ENCODE measurements around the gene ZNF362. TPM values are rescaled to one million over a fixed set of nuclear protein-coding genes. Genes with fewer than 3 reads are reported as not detected.
"Not testable (repeated sequence)": the region's sequence is repeated elsewhere in the genome, so short reads cannot be mapped to it uniquely, and the experiment has no call there.

ZNF362 gene
- total RNA-seq, 2 experiments from 2014 or later = 10.2 to 11.7 TPM

DNA sequence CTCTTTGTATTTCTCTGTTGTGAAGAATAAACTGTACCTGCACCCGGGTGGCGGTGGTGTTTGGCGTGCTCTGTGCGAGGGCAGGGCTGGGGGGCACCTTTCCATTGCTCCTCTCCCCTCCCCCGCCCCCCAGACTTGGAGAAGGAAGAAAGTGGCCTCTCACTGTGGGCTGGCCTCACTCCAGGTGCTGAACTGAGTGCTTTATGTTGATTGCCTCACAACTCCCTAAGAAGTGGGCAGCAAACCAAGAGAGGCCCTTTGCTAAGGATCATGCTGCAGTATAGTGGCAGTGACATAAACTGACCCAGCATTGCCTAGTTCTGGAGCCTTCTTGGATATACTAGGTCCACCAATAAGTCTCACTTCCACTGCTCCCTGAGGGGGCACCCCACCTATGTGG lies 44.4 kb downstream of the ZNF362 start:
- CTCF ChIA-PET = no interaction called here
- POLR2A ChIA-PET = no interaction called here
- intact Hi-C loops (cut with DNase I, micrococcal nuclease) = no loop called here

GRCh38 chr1:33301273-33301984 lies 45.1 kb downstream of the ZNF362 start:
- CTCF ChIA-PET = interaction anchor here (0.6 kb wide), 1 partner anchor 350 kb away, joined by 3 read pairs; no protein-coding TSS in a partner anchor
- DNase-seq (no peak), ATAC-seq (no peak)
- H3K27me3 Mint-ChIP-seq = peaks cover 8% of the 10 kb centered on the region
- POLR2A ChIA-PET = no interaction called here
- H3K4me3 Mint-ChIP-seq = no peak overlapping the region
- H3K27ac Mint-ChIP-seq = no peak overlapping the region
- intact Hi-C loops (cut with DNase I, micrococcal nuclease) = no loop called here
- H3K9me3 Mint-ChIP-seq (ENCODE audit: low read depth) = no peaks in the 10 kb centered on the region
- H3K36me3 Mint-ChIP-seq (ENCODE audit: low read depth) = peaks cover 1% of the 10 kb centered on the region
- H3K4me1 Mint-ChIP-seq = peaks cover 7% of the 10 kb centered on the region

More for the DNA sequence above, 44.4 kb downstream of the ZNF362 start:
- no peak overlapping the region for H3K27ac Mint-ChIP-seq
- DNase-seq (no peak), ATAC-seq (no peak)
- H3K27me3 Mint-ChIP-seq = peaks cover 1% of the 10 kb centered on the region
- H3K4me3 Mint-ChIP-seq = no peak overlapping the region
- peaks cover 6% of the 10 kb centered on the region for H3K36me3 Mint-ChIP-seq (ENCODE audit: low read depth)
- no peaks in the 10 kb centered on the region for H3K9me3 Mint-ChIP-seq (ENCODE audit: low read depth)
- peaks cover 7% of the 10 kb centered on the region for H3K4me1 Mint-ChIP-seq

DNA sequence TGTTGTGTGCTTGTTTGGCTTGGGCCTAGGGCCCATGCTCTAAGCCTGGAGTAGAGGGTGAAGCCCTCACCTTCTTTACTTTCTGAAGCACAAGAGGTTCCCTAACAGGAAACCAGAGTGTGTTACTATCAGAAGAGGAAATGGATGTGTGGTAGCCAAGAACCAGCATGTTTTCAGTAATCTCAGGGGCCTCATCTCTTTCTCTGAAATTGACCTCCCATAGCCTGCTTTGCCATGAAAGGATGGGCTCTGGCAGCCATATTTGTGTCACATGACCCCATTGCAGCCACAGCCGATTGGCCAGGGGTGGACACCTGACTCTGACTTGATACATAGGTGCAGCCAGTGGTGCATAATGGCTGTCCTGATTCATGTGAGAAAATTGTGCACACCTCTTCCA lies 46.0 kb downstream of the ZNF362 start:
- POLR2A ChIA-PET = no interaction called here
- Mint-ChIP-seq H3K9me3 (ENCODE audit: low read depth) (no peaks in the 10 kb centered on the region), H3K4me3 (no peak overlapping the region), H3K27ac (no peak overlapping the region), H3K4me1 (peaks cover 7% of the 10 kb centered on the region), H3K27me3 (peaks cover 10% of the 10 kb centered on the region), H3K36me3 (ENCODE audit: low read depth) (peaks cover 1% of the 10 kb centered on the region)
- peak; percentile 53 for ATAC-seq
- DNase-seq = peak; percentile 58
- CTCF ChIA-PET = interaction anchor here (1.3 kb wide), 1 partner anchor 310 kb away, joined by 3 read pairs; no protein-coding TSS in a partner anchor
- intact Hi-C loops (cut with DNase I, micrococcal nuclease) = no loop called here

DNA sequence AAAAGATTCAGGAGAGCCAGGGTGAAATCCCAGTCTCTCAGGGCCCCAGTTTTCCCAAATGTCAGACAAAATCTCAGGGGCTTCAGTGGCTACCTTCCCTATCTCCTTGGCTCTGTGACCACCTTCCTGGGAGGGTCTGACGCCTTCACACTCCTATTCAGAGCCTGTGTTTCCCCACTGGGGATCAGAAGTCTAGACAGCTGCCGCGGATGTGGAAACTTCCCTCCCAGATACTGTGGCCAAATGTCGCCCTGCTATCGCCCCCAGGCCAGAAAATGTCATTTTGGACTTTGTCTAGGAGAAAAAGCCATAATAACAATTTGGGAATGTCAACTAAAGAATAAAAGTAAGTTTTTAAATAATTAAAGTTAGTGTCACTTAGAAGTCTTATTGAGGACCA lies 48.7 kb downstream of the ZNF362 start:
- H3K27me3 Mint-ChIP-seq = peaks cover 10% of the 10 kb centered on the region
- no peak for DNase-seq
- H3K4me1 Mint-ChIP-seq = peaks cover 7% of the 10 kb centered on the region
- no peak overlapping the region for H3K27ac Mint-ChIP-seq
- POLR2A ChIA-PET = no interaction called here
- no peak overlapping the region for H3K4me3 Mint-ChIP-seq
- H3K9me3 Mint-ChIP-seq (ENCODE audit: low read depth) = no peaks in the 10 kb centered on the region
- CTCF ChIA-PET = interaction anchor here (0.8 to 1.8 kb wide), 4 partner anchors 8 to 26 kb away, joined by 3 to 17 read pairs (median 4); no protein-coding TSS in a partner anchor
- intact Hi-C loops (cut with DNase I, micrococcal nuclease) = no loop called here
- H3K36me3 Mint-ChIP-seq (ENCODE audit: low read depth) = peaks cover 1% of the 10 kb centered on the region
- ATAC-seq = no peak

GRCh38 chr1:33305816-33306652 lies 49.7 kb downstream of the ZNF362 start:
- CTCF ChIA-PET = interaction anchor here (0.6 to 1.8 kb wide), 5 partner anchors 9 to 168 kb away, joined by 3 to 17 read pairs (median 3); no protein-coding TSS in a partner anchor
- H3K9me3 Mint-ChIP-seq (ENCODE audit: low read depth) = no peaks in the 10 kb centered on the region
- H3K27ac Mint-ChIP-seq = no peak overlapping the region
- H3K27me3 Mint-ChIP-seq = peaks cover 10% of the 10 kb centered on the region
- ATAC-seq = no peak
- H3K4me3 Mint-ChIP-seq = no peak overlapping the region
- no peak for DNase-seq
- intact Hi-C loops (cut with DNase I, micrococcal nuclease) = no loop called here
- POLR2A ChIA-PET = no interaction called here
- peaks cover 1% of the 10 kb centered on the region for H3K36me3 Mint-ChIP-seq (ENCODE audit: low read depth)
- H3K4me1 Mint-ChIP-seq = peaks cover 7% of the 10 kb centered on the region

DNA sequence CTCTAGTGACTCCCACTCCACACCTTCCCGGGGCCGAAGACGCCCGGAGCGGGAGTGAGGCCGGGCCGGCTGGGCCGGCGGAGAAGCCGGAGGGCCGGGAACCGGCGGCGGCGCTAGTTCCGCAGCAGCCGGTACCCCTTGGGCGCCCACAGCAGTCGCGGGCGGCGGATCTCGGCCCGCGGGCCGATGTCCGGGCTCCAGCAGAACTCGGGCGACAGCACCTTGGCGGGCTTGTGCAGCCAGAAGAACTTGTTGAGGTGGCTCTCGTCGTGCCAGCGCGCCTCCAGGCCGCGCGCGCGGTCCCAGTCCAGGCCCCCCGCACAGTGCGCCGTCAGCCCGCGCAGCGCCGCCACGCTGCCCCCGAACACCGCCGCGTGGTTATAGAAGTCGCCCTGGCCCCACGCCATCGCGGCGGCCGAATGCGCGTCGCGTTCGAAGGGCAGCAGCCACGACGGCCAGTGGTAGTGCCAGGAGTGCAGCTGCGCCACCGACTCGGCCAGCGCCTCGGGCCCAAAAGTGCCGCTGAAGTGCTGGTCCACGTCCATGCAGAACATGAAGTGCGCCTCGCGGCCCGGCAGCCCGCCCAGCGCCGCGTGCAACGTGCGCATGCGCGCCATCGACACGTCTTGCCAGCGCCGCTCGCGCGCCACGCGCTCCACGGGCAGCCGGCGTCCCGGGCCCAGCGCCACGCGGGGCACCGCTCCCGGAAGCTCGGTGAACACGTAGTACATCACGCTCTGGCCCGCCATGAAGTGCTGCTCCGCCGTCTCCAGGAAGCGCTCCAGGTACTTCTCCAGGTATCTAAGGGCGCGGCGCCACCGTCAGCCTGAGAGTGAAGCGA lies 50.6 kb downstream of the ZNF362 start:
- ChIA-PET CTCF (interaction anchor here (0.6 to 1.8 kb wide), 4 partner anchors 10 to 167 kb away, joined by 3 to 17 read pairs (median 4); no protein-coding TSS in a partner anchor), POLR2A (no interaction called here)
- ATAC-seq (no peak), DNase-seq (peak; percentile 21)
- no peak overlapping the region for H3K4me3 Mint-ChIP-seq
- peaks cover 10% of the 10 kb centered on the region for H3K27me3 Mint-ChIP-seq
- no peaks in the 10 kb centered on the region for H3K36me3 Mint-ChIP-seq (ENCODE audit: low read depth)
- intact Hi-C loops (cut with DNase I, micrococcal nuclease) = no loop called here
- H3K4me1 Mint-ChIP-seq = peaks cover 7% of the 10 kb centered on the region
- H3K9me3 Mint-ChIP-seq (ENCODE audit: low read depth) = no peaks in the 10 kb centered on the region
- H3K27ac Mint-ChIP-seq = no peak overlapping the region

DNA sequence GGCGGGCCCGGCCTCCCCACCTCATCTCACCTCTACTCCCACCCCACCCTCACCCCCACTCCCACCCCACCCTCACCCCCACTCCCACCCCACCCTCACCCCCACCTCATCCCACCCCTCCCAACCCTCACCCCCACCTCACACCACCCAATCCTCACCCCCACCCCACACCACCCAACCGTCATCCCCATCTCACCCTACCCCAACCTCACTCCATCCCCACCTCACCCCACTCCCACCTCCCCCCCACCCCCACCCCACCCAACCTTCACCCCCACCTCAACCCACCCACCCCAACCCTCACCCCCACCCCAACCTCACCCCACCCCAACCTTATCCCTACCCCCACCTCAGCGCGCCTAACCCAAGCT lies 51.2 kb downstream of the ZNF362 start:
- no peaks in the 10 kb centered on the region for H3K36me3 Mint-ChIP-seq (ENCODE audit: low read depth)
- CTCF ChIA-PET = interaction anchor here (0.8 kb wide), 1 partner anchor 10 kb away, joined by 3 read pairs; no protein-coding TSS in a partner anchor
- H3K4me1 Mint-ChIP-seq = peaks cover 2% of the 10 kb centered on the region
- H3K4me3 Mint-ChIP-seq = no peak overlapping the region
- ATAC-seq (no peak), DNase-seq (no peak)
- no peak overlapping the region for H3K27ac Mint-ChIP-seq
- intact Hi-C loops (cut with DNase I, micrococcal nuclease) = no loop called here
- peaks cover 10% of the 10 kb centered on the region for H3K27me3 Mint-ChIP-seq
- H3K9me3 Mint-ChIP-seq (ENCODE audit: low read depth) = no peaks in the 10 kb centered on the region
- POLR2A ChIA-PET = no interaction called here

DNA sequence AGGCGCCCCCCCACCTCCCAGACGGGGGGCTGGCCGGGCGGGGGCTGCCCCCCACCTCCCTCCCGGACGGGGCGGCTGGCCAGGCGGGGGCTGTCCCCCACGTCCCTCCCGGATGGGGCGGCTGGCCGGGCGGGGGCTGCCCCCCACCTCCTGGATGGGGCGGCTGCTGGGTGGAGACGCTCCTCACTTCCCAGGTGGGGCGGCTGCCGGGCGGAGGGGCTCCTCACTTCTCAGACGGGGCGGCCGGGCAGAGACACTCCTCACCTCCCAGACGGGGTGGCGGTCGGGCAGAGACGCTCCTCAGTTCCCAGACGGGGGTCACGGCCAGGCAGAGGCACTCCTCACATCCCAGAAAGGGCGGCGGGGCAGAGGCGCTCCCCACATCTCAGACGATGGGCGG lies 53.1 kb downstream of the ZNF362 start:
- H3K9me3 Mint-ChIP-seq (ENCODE audit: low read depth); POLR2A ChIA-PET; DNase-seq; H3K36me3 Mint-ChIP-seq (ENCODE audit: low read depth); H3K27me3 Mint-ChIP-seq; intact Hi-C loops (cut with DNase I, micrococcal nuclease); CTCF ChIA-PET; ATAC-seq; H3K4me3 Mint-ChIP-seq; H3K4me1 Mint-ChIP-seq; H3K27ac Mint-ChIP-seq: not testable (repeated sequence)

GRCh38 chr1:33310702-33311101 lies 54.4 kb downstream of the ZNF362 start:
- DNase-seq = no peak
- Mint-ChIP-seq H3K9me3 (ENCODE audit: low read depth) (no peaks in the 10 kb centered on the region), H3K36me3 (ENCODE audit: low read depth) (no peaks in the 10 kb centered on the region), H3K4me3 (no peak overlapping the region), H3K27me3 (peaks cover 10% of the 10 kb centered on the region), H3K4me1 (peaks cover 3% of the 10 kb centered on the region), H3K27ac (no peak overlapping the region)
- no peak for ATAC-seq
- ChIA-PET CTCF (interaction anchor here (3.5 kb wide), 1 partner anchor 15 kb away, joined by 16 read pairs; no protein-coding TSS in a partner anchor), POLR2A (no interaction called here)
- intact Hi-C loops (cut with DNase I, micrococcal nuclease) = no loop called here

GRCh38 chr1:33311706-33312412 lies 55.6 kb downstream of the ZNF362 start:
- Mint-ChIP-seq H3K4me1 (peaks cover 3% of the 10 kb centered on the region), H3K9me3 (ENCODE audit: low read depth) (no peaks in the 10 kb centered on the region), H3K36me3 (ENCODE audit: low read depth) (no peaks in the 10 kb centered on the region), H3K4me3 (no peak overlapping the region), H3K27me3 (peaks cover 3% of the 10 kb centered on the region), H3K27ac (no peak overlapping the region)
- POLR2A ChIA-PET = no interaction called here
- ATAC-seq (no peak), DNase-seq (no peak)
- intact Hi-C loops (cut with DNase I, micrococcal nuclease) = no loop called here
- CTCF ChIA-PET = interaction anchor here (0.7 to 3.5 kb wide), 3 partner anchors 14 to 176 kb away, joined by 3 to 16 read pairs (median 3); no protein-coding TSS in a partner anchor

DNA sequence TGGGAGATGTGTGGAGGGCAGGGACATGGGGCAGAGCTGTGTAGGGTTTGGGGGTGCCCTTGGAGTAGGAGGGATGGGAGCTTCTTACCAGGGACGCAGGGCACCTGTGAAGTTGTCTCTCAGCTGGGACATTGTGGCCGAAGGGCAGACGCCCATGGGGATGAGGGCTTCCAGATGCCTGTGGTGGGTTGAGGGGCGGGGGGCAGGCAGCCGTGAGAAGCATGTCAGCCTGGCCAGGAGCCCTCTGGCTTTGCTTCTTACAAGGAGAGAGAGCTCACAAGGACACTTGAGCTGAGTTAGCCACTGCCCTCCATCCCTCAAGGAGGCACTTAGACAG lies 56.1 kb downstream of the ZNF362 start:
- ChIA-PET POLR2A (no interaction called here), CTCF (interaction anchor here (1.5 to 3.5 kb wide), 2 partner anchors 15 to 16 kb away, joined by 3 to 16 read pairs; no protein-coding TSS in a partner anchor)
- ATAC-seq (no peak), DNase-seq (no peak)
- H3K36me3 Mint-ChIP-seq (ENCODE audit: low read depth) = no peaks in the 10 kb centered on the region
- H3K27ac Mint-ChIP-seq = no peak overlapping the region
- intact Hi-C loops (cut with DNase I, micrococcal nuclease) = no loop called here
- no peaks in the 10 kb centered on the region for H3K9me3 Mint-ChIP-seq (ENCODE audit: low read depth)
- H3K4me3 Mint-ChIP-seq = no peak overlapping the region
- peaks cover 3% of the 10 kb centered on the region for H3K4me1 Mint-ChIP-seq
- H3K27me3 Mint-ChIP-seq = peaks cover 2% of the 10 kb centered on the region
